Glomerular visceral epithelial cell (primary cell): ENCODE results near the gene MYO1D.

Experiments
- DNase-seq: peaks from one replicate; pipeline ENCODE4 v3.0.0-alpha.2; 2016; ENCODE audit errors: extremely low spot score

Gene MYO1D

GRCh38 chr17:32504166-32504990 is 372.5 kb downstream of the MYO1D start:
- DNase-seq, result no peak

- no peak for DNase-seq
Observed at GRCh38 chr17:32503251-32504165, 373.4 kb downstream of the MYO1D start.

GRCh38 chr17:32502710-32503109 is 374.2 kb downstream of the MYO1D start:
- DNase-seq, result no peak

GRCh38 chr17:32502013-32502412 is 374.9 kb downstream of the MYO1D start:
- no peak for DNase-seq

- no peak for DNase-seq
Observed at GRCh38 chr17:32498391-32498790, 378.5 kb downstream of the MYO1D start.

- DNase-seq, result no peak
Observed at GRCh38 chr17:32497431-32498205, 379.3 kb downstream of the MYO1D start.

- peak; percentile 61 for DNase-seq
Observed at GRCh38 chr17:32496395-32497073, 380.4 kb downstream of the MYO1D start.

GRCh38 chr17:32495359-32496231 is 381.3 kb downstream of the MYO1D start:
- peak; percentile 78 for DNase-seq

- DNase-seq, result no peak
Observed at GRCh38 chr17:32494621-32495358, 382.1 kb downstream of the MYO1D start.

- no peak for DNase-seq
Observed at GRCh38 chr17:32493976-32494513, 382.9 kb downstream of the MYO1D start.

- no peak for DNase-seq
Observed at GRCh38 chr17:32493571-32493970, 383.4 kb downstream of the MYO1D start.

GRCh38 chr17:32492648-32493289 is 384.2 kb downstream of the MYO1D start:
- DNase-seq, result no peak

GRCh38 chr17:32492264-32492589 is 384.7 kb downstream of the MYO1D start:
- DNase-seq, result no peak

GRCh38 chr17:32491371-32492263 is 385.3 kb downstream of the MYO1D start:
- no peak for DNase-seq

- DNase-seq, result no peak
Observed at GRCh38 chr17:32490101-32490482, 386.8 kb downstream of the MYO1D start.

GRCh38 chr17:32489320-32490100 is 387.4 kb downstream of the MYO1D start:
- no peak for DNase-seq

- DNase-seq, result no peak
Observed at GRCh38 chr17:32488604-32489180, 388.2 kb downstream of the MYO1D start.
